Astrocyte (in vitro differentiated cells and primary cell): ENCODE results near the gene KCNN3.

ENCODE experiments used
- CTCF ChIP-seq: IDR thresholded peaks from 2 replicates; pipeline ENCODE4 v1.5.1; 2011; ENCODE audit warnings: low read depth, mild to moderate bottlenecking, inconsistent platforms, low read length, moderate library complexity; ENCODE audit not compliant: insufficient read depth
- EZH2 ChIP-seq: IDR thresholded peaks from 2 replicates; pipeline ENCODE4 v1.6.1; 2012; ENCODE audit warnings: mild to moderate bottlenecking, low read length, inconsistent platforms; ENCODE audit not compliant: insufficient read depth

DNA sequence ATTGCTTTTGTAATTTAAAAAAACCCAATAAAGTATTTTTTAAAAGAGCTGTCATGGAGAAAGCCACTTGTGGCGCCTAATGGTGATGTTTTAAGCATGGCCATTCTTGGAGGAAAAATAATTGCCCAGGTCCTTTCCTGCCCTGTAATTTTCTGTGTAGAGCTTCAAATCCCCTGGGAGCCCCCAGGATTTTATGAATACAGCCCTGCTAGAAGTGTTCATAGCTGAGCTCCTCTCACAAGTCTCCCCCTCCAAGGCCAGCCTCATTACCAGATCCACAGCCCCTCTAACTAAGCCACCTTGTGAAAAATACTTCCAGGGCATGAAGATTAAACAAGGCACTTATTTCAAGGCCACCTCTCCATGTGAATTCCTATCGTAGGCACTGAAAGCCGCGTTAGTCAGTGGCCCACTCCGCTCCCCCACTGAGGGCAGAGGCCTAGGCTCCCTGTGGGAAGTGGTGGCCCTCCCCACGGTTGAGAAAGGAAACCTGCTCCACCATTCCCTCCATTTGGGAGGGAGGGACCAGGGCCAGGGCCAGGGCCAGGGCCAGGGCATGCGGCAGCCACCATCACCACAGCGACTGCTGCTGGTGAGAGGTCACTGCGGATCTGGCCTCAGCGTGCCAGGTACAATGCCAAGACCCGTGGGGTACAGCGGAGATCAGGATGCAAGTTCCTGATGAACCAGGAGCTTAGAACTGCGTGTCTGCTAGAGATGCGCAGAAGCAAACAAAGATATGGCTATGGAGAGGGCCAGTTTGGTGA lies 83.1 kb downstream of the KCNN3 start:
- TF ChIP-seq CTCF: no peak
- TF ChIP-seq EZH2: no peak
